Suprapubic skin (tissue), 4 donors: ENCODE results near the gene GIPC1. TPM values are rescaled to one million over a fixed set of nuclear protein-coding genes. Genes with fewer than 3 reads are reported as not detected.

Source experiments
- DNase-seq, 2 donors: peaks; one replicate each; pipeline ENCODE4 v3.0.0-alpha.2; 2019; ENCODE audit warnings: low spot score in 2 of 2
- H3K27ac ChIP-seq: fragments of 200-600 bp; sonication (generic); one replicate; pipeline ENCODE4 v1.5.1; 2019
- H3K27me3 ChIP-seq: fragments of 200-600 bp; sonication (generic); one replicate; pipeline ENCODE4 v1.5.1; 2019
- H3K36me3 ChIP-seq: fragments of 200-600 bp; sonication (generic); one replicate; pipeline ENCODE4 v1.5.1; 2019
- H3K4me1 ChIP-seq: fragments of 200-600 bp; sonication (generic); one replicate; pipeline ENCODE4 v1.5.1; 2019
- H3K4me3 ChIP-seq: fragments of 200-600 bp; sonication (generic); one replicate; pipeline ENCODE4 v1.5.1; 2019; ENCODE audit warnings: mild to moderate bottlenecking
- H3K9me3 ChIP-seq: fragments of 200-600 bp; sonication (generic); one replicate; pipeline ENCODE4 v1.5.1; 2019
- CTCF ChIP-seq, 2 donors: fragments of 200-600 bp in 1 of 2; fragments of 450-650 bp in 1 of 2; sonication (generic) in 1 of 2; IDR thresholded peaks; one replicate each; pipeline ENCODE4 v1.5.1; 2016 to 2019; ENCODE audit warnings: antibody characterized with exemption in 2 of 2, mild to moderate bottlenecking in 1 of 2, moderate library complexity in 1 of 2
- EP300 ChIP-seq: sonication (generic); formaldehyde crosslinking; IDR thresholded peaks from one replicate; pipeline ENCODE4 v1.6.1; 2017; ENCODE audit warnings: antibody characterized with exemption
- POLR2A ChIP-seq, 2 donors: fragments of 450-650 bp; IDR thresholded peaks; one replicate each; pipeline ENCODE4 v1.6.1; 2017; ENCODE audit warnings: antibody characterized with exemption in 2 of 2, mild to moderate bottlenecking in 2 of 2, moderate library complexity in 2 of 2
- POLR2AphosphoS5 ChIP-seq, 3 donors: sonication (generic); formaldehyde crosslinking; IDR thresholded peaks; one replicate each; pipeline ENCODE4 v1.6.1; 2017; ENCODE audit warnings: antibody characterized with exemption in 3 of 3
- WGBS: methylation state at CpG from one replicate; pipeline ENCODE4 v1.1.5; 2018; 5-methylcytosine and 5-hydroxymethylcytosine counted together
- total RNA-seq, 4 donors: library from RNA; depleted of rRNA; stranded (reverse); fragments of >200 nt; gene quantifications; one replicate each; pipeline ENCODE4 v1.1.0, GENCODE V29; 2016

The GIPC1 gene
- total RNA-seq, 4 donors from 2014 or later, result 85.8 to 111 (median 105) TPM

GRCh38 chr19:14494910-14495671, 836 bp downstream of the GIPC1 start:
- TF ChIP-seq POLR2AphosphoS5 (IDR thresholded peaks at IDR 0.05) (no peak), CTCF (IDR thresholded peaks at IDR 0.05) (no peak), EP300 (no peak), POLR2A (IDR thresholded peaks at IDR 0.05) (no peak)
- Histone ChIP-seq H3K4me3 (peak overlapping the region; percentile 91), H3K36me3 (peaks cover 17% of the 10 kb centered on the region), H3K4me1 (peaks cover 44% of the 10 kb centered on the region), H3K27ac (peak overlapping the region; percentile 94), H3K9me3 (no peaks in the 10 kb centered on the region), H3K27me3 (no peaks in the 10 kb centered on the region)
- 0% methylated on average over 7 of the region's 14 CpGs for WGBS
- DNase-seq, result no peak

DNA sequence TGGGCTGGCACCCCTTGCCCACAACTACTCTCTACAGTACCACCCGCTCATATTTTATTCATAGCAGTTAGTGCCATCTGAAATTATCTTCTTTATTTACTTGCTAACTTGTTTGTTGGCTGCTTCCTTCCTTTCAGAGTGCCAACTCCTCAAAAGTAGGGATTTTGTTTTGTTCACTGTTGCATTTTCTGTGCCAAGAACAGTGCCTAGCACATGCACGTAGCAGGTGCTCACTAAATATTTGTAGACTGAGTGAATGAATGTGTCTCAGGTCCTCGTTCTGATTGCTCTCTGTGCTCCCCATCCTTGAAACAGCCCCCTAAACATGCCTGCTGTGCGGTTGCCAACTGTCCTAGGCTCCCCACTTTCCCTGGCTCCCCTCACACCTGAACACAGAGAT, 1.5 kb downstream of the GIPC1 start:
- 42% methylated on average over 3 of the region's 4 CpGs for WGBS
- H3K4me3 ChIP-seq, result peak overlapping the region; percentile 91
- H3K36me3 ChIP-seq, result peaks cover 24% of the 10 kb centered on the region
- no peak for TF ChIP-seq EP300
- no peak for TF ChIP-seq CTCF (IDR thresholded peaks at IDR 0.05)
- no peak for TF ChIP-seq POLR2A (IDR thresholded peaks at IDR 0.05)
- no peak for TF ChIP-seq POLR2AphosphoS5 (IDR thresholded peaks at IDR 0.05)
- peaks cover 44% of the 10 kb centered on the region for H3K4me1 ChIP-seq
- peak overlapping the region; percentile 94 for H3K27ac ChIP-seq
- no peaks in the 10 kb centered on the region for H3K9me3 ChIP-seq
- DNase-seq, result no peak
- H3K27me3 ChIP-seq, result no peaks in the 10 kb centered on the region

DNA sequence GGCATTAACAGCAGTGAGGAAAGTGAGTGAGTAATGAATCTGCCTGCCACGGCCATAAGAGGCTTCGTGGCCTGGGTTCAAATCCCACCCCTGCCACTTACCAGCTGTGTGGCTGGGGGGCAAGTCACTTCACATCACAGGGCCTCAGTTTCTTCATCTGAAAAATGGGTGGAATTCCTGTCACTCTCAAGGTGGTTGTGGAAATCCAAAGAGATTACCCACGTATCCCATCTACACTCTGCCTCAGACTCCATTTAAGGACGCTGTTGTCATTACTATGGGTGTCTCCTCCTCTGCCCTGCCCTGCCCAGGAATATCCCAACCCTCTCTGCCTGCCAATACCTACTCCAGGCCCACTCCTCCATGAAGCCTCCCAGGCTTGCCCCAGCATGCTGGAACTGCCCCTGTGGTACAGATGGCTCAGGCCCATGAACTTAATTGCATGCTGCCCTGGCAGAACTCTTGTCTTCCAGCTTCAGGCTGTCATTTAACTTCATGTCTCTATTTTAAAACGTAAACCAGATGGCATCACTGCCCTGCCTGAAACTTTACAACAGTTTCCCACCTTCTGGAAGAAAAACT, 3.1 kb downstream of the GIPC1 start:
- WGBS, result 68% methylated on average over 5 of the region's 5 CpGs
- TF ChIP-seq EP300 (no peak), CTCF (IDR thresholded peaks at IDR 0.05) (no peak), POLR2AphosphoS5 (IDR thresholded peaks at IDR 0.05) (no peak), POLR2A (IDR thresholded peaks at IDR 0.05) (no peak)
- peaks cover 40% of the 10 kb centered on the region for H3K36me3 ChIP-seq

GRCh38 chr19:14487370-14488125, 8.4 kb downstream of the GIPC1 start:
- Histone ChIP-seq H3K27ac (no peak overlapping the region), H3K27me3 (no peaks in the 10 kb centered on the region), H3K4me3 (no peak overlapping the region), H3K4me1 (no peaks in the 10 kb centered on the region), H3K9me3 (no peaks in the 10 kb centered on the region), H3K36me3 (peaks cover 65% of the 10 kb centered on the region)
- WGBS, result 93% methylated on average over 16 of the region's 16 CpGs
- TF ChIP-seq EP300 (no peak), POLR2AphosphoS5 (IDR thresholded peaks at IDR 0.05) (no peak), CTCF (IDR thresholded peaks at IDR 0.05) (no peak), POLR2A (IDR thresholded peaks at IDR 0.05) (no peak)
- DNase-seq, result no peak

More for the DNA sequence above, 3.1 kb downstream of the GIPC1 start:
- Histone ChIP-seq H3K27me3 (no peaks in the 10 kb centered on the region), H3K9me3 (no peaks in the 10 kb centered on the region), H3K4me3 (no peak overlapping the region), H3K4me1 (peaks cover 41% of the 10 kb centered on the region), H3K27ac (no peak overlapping the region)
- DNase-seq, result no peak
